Transverse colon (tissue), 3 donors: ENCODE data around the gene RTEL1.

Experiments
- CTCF ChIP-seq, 5 experiments: fragments of 200-600 bp in 3 of 5; fragments of 450-650 bp in 2 of 5; sonication (generic) in 3 of 5; IDR thresholded peaks; 1 replicate in 2 of 5; 2 replicates in 3 of 5; pipeline ENCODE4 v1.5.1; 2016 to 2017; ENCODE audit warnings: antibody characterized with exemption in 5 of 5, inconsistent platforms in 3 of 5, mild to moderate bottlenecking in 2 of 5, moderate library complexity in 1 of 5
- POLR2A ChIP-seq: fragments of 450-650 bp; IDR thresholded peaks from one replicate; pipeline ENCODE4 v1.6.1; 2016; ENCODE audit warnings: antibody characterized with exemption, mild to moderate bottlenecking, moderate library complexity

- TF ChIP-seq CTCF (IDR thresholded peaks at IDR 0.05) (no peak), POLR2A (peak; percentile 3)
Observed at GRCh38 chr20:63739130-63740069, 81.3 kb downstream of the RTEL1 start, which contains the start of gene SLC2A4RG.
